GM12878 (cell line): ENCODE results near the gene C22orf15. TPM values are rescaled to one million over a fixed set of nuclear protein-coding genes. Genes with fewer than 3 reads are reported as not detected.

Experiments
- ATAC-seq: fragments of 200-7000 bp; cut with Tn5 transposase; 3 replicates; pipeline ENCODE4 v1.9.1; 2020; ENCODE audit warnings: mild to moderate bottlenecking, moderate library complexity
- BruUV-seq: library from RNA; stranded (reverse); fragments of 400-500 nt; replicated peaks from 2 replicates; lab custom pipeline; 2021; lab: Mats Ljungman, UMichigan
- CTCF ChIA-PET: fragments of 300-600 bp; sonication (Branson Sonifier 250); formaldehyde crosslinking; extraction: SDS; loops from one replicate; lab custom pipeline; 2021; ENCODE audit warnings: inconsistent platforms; lab: Yijun Ruan, JAX
- POLR2A ChIA-PET: fragments of 350-600 bp; formaldehyde crosslinking; extraction: SDS; loops from one replicate; lab custom pipeline; 2021; ENCODE audit warnings: inconsistent platforms; lab: Charles Lee
- RAD21 ChIA-PET: fragments of 300-600 bp; sonication (Branson Sonifier 250); formaldehyde crosslinking; loops from one replicate; lab custom pipeline; 2023; ENCODE audit warnings: antibody characterized with exemption; ENCODE audit not compliant: unreplicated experiment; lab: Charles Lee
- SMC1A ChIA-PET: fragments of 300-600 bp; sonication (Branson Sonifier 250); formaldehyde crosslinking; loops from one replicate; lab custom pipeline; 2023; ENCODE audit not compliant: unreplicated experiment, uncharacterized antibody; lab: Charles Lee
- DNase-seq: peaks from one replicate; pipeline ENCODE4 v3.0.0-alpha.2; 2011; ENCODE audit warnings: low read depth, low spot score
- FAIRE-seq: peaks from 3 replicates; lab custom pipeline; 2011; peaks lifted over from hg19 to GRCh38; lab: Jason Lieb, UNC
- H2AFZ ChIP-seq: 2 replicates; pipeline ENCODE4 v1.6.0; 2011; ENCODE audit warnings: low read depth, low read length, control low read depth; ENCODE audit not compliant: control insufficient read depth
- H3K27ac ChIP-seq: 2 replicates; pipeline ENCODE4 v1.5.1; 2011; ENCODE audit warnings: control low read depth; ENCODE audit not compliant: control insufficient read depth, insufficient read depth
- H3K27me3 ChIP-seq, 2 experiments: replicated peaks in 1 of 2; 2 replicates each; pipeline versions ENCODE4 v1.6.0 to v1.6.1; 2011; ENCODE audit warnings: low read length in 1 of 2; ENCODE audit not compliant: control insufficient read depth in 2 of 2, insufficient read depth in 2 of 2
- H3K36me3 ChIP-seq, 2 experiments: 2 replicates each; pipeline ENCODE4 v1.5.1; 2011; ENCODE audit warnings: low read length in 1 of 2; ENCODE audit not compliant: control insufficient read depth in 2 of 2, insufficient read depth in 2 of 2
- H3K4me1 ChIP-seq: 2 replicates; pipeline ENCODE4 v1.6.1; 2011; ENCODE audit warnings: mild to moderate bottlenecking, low read length, moderate library complexity, mixed read lengths; ENCODE audit not compliant: control insufficient read depth, insufficient read depth
- H3K4me2 ChIP-seq: 2 replicates; pipeline ENCODE4 v1.6.0; 2011; ENCODE audit warnings: control low read depth; ENCODE audit not compliant: control insufficient read depth, insufficient read depth
- H3K4me3 ChIP-seq: fragments of 200-600 bp; sonication (generic); 2 replicates; pipeline ENCODE4 v1.5.1; 2016
- H3K79me2 ChIP-seq: 2 replicates; pipeline ENCODE4 v1.6.0; 2011; ENCODE audit warnings: low read length; ENCODE audit not compliant: control insufficient read depth, insufficient read depth
- H3K9ac ChIP-seq: 2 replicates; pipeline ENCODE4 v1.8.0; 2011; ENCODE audit warnings: low read length, control low read depth, mixed read lengths; ENCODE audit not compliant: control insufficient read depth, insufficient read depth
- H3K9me3 ChIP-seq: replicated peaks from 3 replicates; pipeline ENCODE4 v1.5.1; 2011; ENCODE audit warnings: mild to moderate bottlenecking, low read length; ENCODE audit not compliant: control insufficient read depth, insufficient read depth
- H4K20me1 ChIP-seq: 2 replicates; pipeline ENCODE4 v1.6.0; 2011; ENCODE audit not compliant: control insufficient read depth, insufficient read depth
- CEBPB ChIP-seq, 2 experiments: fragments of 150-350 bp in 1 of 2; IDR thresholded peaks; 2 replicates each; pipeline ENCODE4 v1.6.1; 2012 to 2014; ENCODE audit warnings: low read depth in 2 of 2, low read length in 2 of 2, borderline replicate concordance in 1 of 2, inconsistent platforms in 1 of 2
- IKZF1 ChIP-seq: fragments of 450-650 bp; conservative IDR thresholded peaks from 2 replicates; pipeline ENCODE4 v1.6.1; 2017; ENCODE audit warnings: antibody characterized with exemption, mild to moderate bottlenecking
- NR2F1 ChIP-seq: fragments of 450-650 bp; conservative IDR thresholded peaks from 2 replicates; pipeline ENCODE4 v1.6.1; 2017; ENCODE audit warnings: mild to moderate bottlenecking
- RCOR1 ChIP-seq: conservative IDR thresholded peaks from 2 replicates; pipeline ENCODE4 v1.6.1; 2012; ENCODE audit warnings: low read depth, low read length, improper control_type of control experiment
- WGBS: methylation state at CpG from one replicate; pipeline ENCODE4 v1.1.6; 2016; ENCODE audit warnings: low lambda C conversion rate; ENCODE audit not compliant: insufficient replicate concordance, insufficient coverage; ENCODE audit errors: missing lambda C conversion rate; 5-methylcytosine and 5-hydroxymethylcytosine counted together
- in situ Hi-C: fragments of 300-500 bp; cut with MboI; formaldehyde crosslinking; loops from 9 replicates; pipeline ENCODE4 v1.14.3; 2018; ENCODE audit warnings: mixed read lengths
- intact Hi-C: fragments of 100-400 bp; cut with micrococcal nuclease; formaldehyde crosslinking; loops from one replicate; pipeline ENCODE4 v1.14.2; 2022; ENCODE audit not compliant: unreplicated experiment
- polyA plus RNA-seq, 11 experiments: library from polyadenylated mRNA; depleted of rRNA in 4 of 11; unstranded in 6 of 11; stranded (reverse) in 5 of 11; fragments of >200 nt; fragmentation: Nextera tagmentation in 4 of 11; fragmentation: Illumina TruSeq in 1 of 11; extraction: Ambion mirVana in 4 of 11; extraction: Trizol in 1 of 11; gene quantifications; 1 replicate in 1 of 11; 2 replicates in 10 of 11; pipeline versions ENCODE4 v1.2.1 to v1.2.3, GENCODE V29; 2011 to 2016; ENCODE audit warnings: inconsistent platforms in 2 of 11, missing spikeins in 2 of 11, low read depth in 1 of 11
- total RNA-seq, 4 experiments: library from RNA; depleted of rRNA in 3 of 4; stranded (reverse); fragments of >200 nt in 3 of 4; fragmentation: Illumina TruSeq in 1 of 4; extraction: Trizol in 1 of 4; gene quantifications; 2 replicates each; pipeline versions ENCODE4 v1.2.1 to v1.2.3, GENCODE V29; 2013 to 2021

Gene C22orf15
- total and polyA plus RNA-seq, 10 of the 15 experiments (the other 5 are each of a cell fraction or from before 2014, with no cell fraction given) = 0.05 to 0.47 (median 0.13) TPM; not detected in 3

DNA sequence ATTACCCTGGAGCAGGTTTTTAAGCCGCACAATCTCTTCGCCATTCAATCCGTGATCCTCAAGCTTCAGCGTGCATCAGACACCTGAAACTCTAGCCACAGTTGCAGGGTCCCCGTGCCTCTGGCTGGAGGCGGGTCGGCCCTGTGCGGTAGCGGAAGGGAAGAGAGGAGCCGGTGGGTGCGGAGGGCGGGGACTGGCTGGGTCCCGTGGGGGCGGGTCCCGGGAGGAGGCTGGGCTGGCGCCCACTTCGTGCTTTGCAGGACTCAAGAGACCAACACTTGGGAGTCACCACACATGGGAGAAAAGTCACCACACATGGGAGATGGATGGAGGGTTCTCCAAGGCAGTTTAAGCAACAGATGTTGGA is 772 bp downstream of the C22orf15 start (continued):
- TF ChIP-seq CEBPB (IDR thresholded peaks at IDR 0.05; ENCODE audit: borderline replicate concordance in 1 of 2, low read depth in 2 of 2, low read length in 2 of 2) = no peak
- TF ChIP-seq, all 136 proteins: peak for 0

DNA sequence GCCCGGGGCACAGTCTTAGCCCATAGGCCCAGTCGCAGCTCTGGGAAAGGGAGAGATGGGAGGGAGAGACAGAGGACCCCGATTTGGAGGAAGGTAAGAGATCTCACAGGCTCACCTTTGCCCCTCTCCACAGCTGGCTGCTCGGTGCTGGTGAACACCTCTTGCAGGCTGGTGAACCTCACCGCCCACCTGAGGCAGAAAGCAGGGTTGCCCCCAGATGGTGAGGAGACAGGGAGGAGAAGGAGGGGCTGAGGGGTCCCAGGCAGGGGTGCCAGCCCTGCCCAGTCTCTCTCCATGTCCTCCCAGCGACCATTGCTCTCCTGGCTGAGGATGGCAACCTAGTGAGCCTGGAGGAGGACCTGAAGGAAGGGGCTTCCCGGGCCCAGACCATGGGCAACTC is 1.2 kb downstream of the C22orf15 start:
- Histone ChIP-seq H3K27me3 (no peaks in the 10 kb centered on the region), H3K36me3 (no peaks in the 10 kb centered on the region; a peak in 1 of 4 replicates), H4K20me1 (no peaks in the 10 kb centered on the region; the same call in 1 of the 2 replicates), H3K4me1 (peaks cover 26% of the 10 kb centered on the region), H3K79me2 (peaks cover 24% of the 10 kb centered on the region), H3K9ac (peak overlapping the region; percentile 10), H3K4me3 (peak overlapping the region; percentile 56), H3K27ac (no peak overlapping the region; the same call in 1 of the 2 replicates), H3K4me2 (peak overlapping the region; percentile 94), H2AFZ (no peak overlapping the region; the same call in 1 of the 2 replicates), H3K9me3 (no peaks in the 10 kb centered on the region)
- no peak for DNase-seq
- ChIA-PET POLR2A (interaction anchor here (0.6 to 1.3 kb wide), 4 partner anchors 9 to 122 kb away, joined by 3 to 5 read pairs (median 4); no protein-coding TSS in a partner anchor), CTCF (interaction anchor here (1.1 kb wide), 1 partner anchor 83 kb away, joined by 3 read pairs; no protein-coding TSS in a partner anchor), RAD21 (interaction anchor here (1.4 to 1.5 kb wide), 2 partner anchors 13 to 93 kb away, joined by 3 to 5 read pairs; partner anchors contain the start of genes SLC2A11 and ZNF70), SMC1A (interaction anchor here (2.0 kb wide), 1 partner anchor 10 kb away, joined by 8 read pairs; the partner anchor contains the start of gene VPREB3)
- 22% methylated on average over 7 of the region's 7 CpGs for WGBS
- BruUV-seq = no TSS peak
- in situ Hi-C loops = no loop called here
- intact Hi-C loops = no loop called here
- 0 out of 2 replicates have a peak, but pooled peaks have one; percentile 10 for TF ChIP-seq IKZF1
- 0 out of 2 replicates have a peak, but pooled peaks have one; percentile 35 for TF ChIP-seq NR2F1
- no peak for TF ChIP-seq RCOR1
- no peak for FAIRE-seq
- ATAC-seq = no peak
